SK-MEL-5 (cell line): ENCODE data around the gene NLE1. TPM values are rescaled to one million over a fixed set of nuclear protein-coding genes. Genes with fewer than 3 reads are reported as not detected.
"Not testable (repeated sequence)": the region's sequence is repeated elsewhere in the genome, so short reads cannot be mapped to it uniquely, and the experiment has no call there.

Source experiments
- DNase-seq: peaks from one replicate; pipeline ENCODE4 v3.0.0-alpha.2; 2016; ENCODE audit warnings: low read depth, low spot score
- in situ Hi-C: cut with HindIII; loops from 2 replicates; pipeline ENCODE4 v1.10.0; 2016; ENCODE audit warnings: low sequenced_read_pairs, high pct_unique_total_duplicates, low pct_unique_long_range_greater_than_20kb
- total RNA-seq: library from RNA; depleted of rRNA; stranded (reverse); fragments of >200 nt; shearing (Covaris generic); gene quantifications from 2 replicates; pipeline ENCODE4 v1.2.3, GENCODE V29; 2014

The NLE1 gene
- total RNA-seq, 1 experiment from 2014 or later = 27.4 TPM

- in situ Hi-C loops = no loop called here
- no peak for DNase-seq
Observed at GRCh38 chr17:35101036-35101435, 41.1 kb downstream of the NLE1 start.

- in situ Hi-C loops = no loop called here
- no peak for DNase-seq
Observed at GRCh38 chr17:35099908-35100307, 42.2 kb downstream of the NLE1 start.

GRCh38 chr17:35097776-35098175, 44.3 kb downstream of the NLE1 start:
- DNase-seq = no peak

GRCh38 chr17:35095741-35096140, 46.4 kb downstream of the NLE1 start:
- no peak for DNase-seq
- in situ Hi-C loops = no loop called here

More at GRCh38 chr17:35097776-35098175, 44.3 kb downstream of the NLE1 start:
- in situ Hi-C loops = no loop called here

- in situ Hi-C loops = no loop called here
- peak; percentile 52 for DNase-seq
Observed at GRCh38 chr17:35094902-35095301, 47.2 kb downstream of the NLE1 start.

GRCh38 chr17:35090707-35091106, 51.4 kb downstream of the NLE1 start:
- DNase-seq, in situ Hi-C loops: not testable (repeated sequence)

GRCh38 chr17:35089586-35090296, 52.4 kb downstream of the NLE1 start:
- in situ Hi-C loops = no loop called here
- peak; percentile 48 for DNase-seq

- DNase-seq = peak; percentile 75
- in situ Hi-C loops = no loop called here
Observed at GRCh38 chr17:35088881-35089585, 53.1 kb downstream of the NLE1 start.

GRCh38 chr17:35088356-35088880, 53.7 kb downstream of the NLE1 start:
- peak; percentile 18 for DNase-seq
- in situ Hi-C loops = no loop called here

- in situ Hi-C loops = no loop called here
- no peak for DNase-seq
Observed at GRCh38 chr17:35087731-35088355, 54.3 kb downstream of the NLE1 start.

- no peak for DNase-seq
- in situ Hi-C loops = no loop called here
Observed at GRCh38 chr17:35086931-35087573, 55.1 kb downstream of the NLE1 start.

GRCh38 chr17:35086164-35086563, 55.9 kb downstream of the NLE1 start:
- in situ Hi-C loops = no loop called here
- no peak for DNase-seq

- in situ Hi-C loops = no loop called here
- no peak for DNase-seq
Observed at GRCh38 chr17:35084987-35085386, 57.1 kb downstream of the NLE1 start.

GRCh38 chr17:35083071-35083470, 59.0 kb downstream of the NLE1 start:
- no peak for DNase-seq
- in situ Hi-C loops = no loop called here

GRCh38 chr17:35082073-35082657, 59.9 kb downstream of the NLE1 start:
- in situ Hi-C loops = no loop called here

GRCh38 chr17:35081638-35082037, 60.5 kb downstream of the NLE1 start:
- DNase-seq = no peak
- in situ Hi-C loops = no loop called here

More at GRCh38 chr17:35082073-35082657, 59.9 kb downstream of the NLE1 start:
- no peak for DNase-seq

- no peak for DNase-seq
- in situ Hi-C loops = no loop called here
Observed at GRCh38 chr17:35080536-35080935, 61.6 kb downstream of the NLE1 start.
